Prostate gland (tissue), 2 donors: Measurements from ENCODE around the gene ANXA2R. TPM values are rescaled to one million over a fixed set of nuclear protein-coding genes. Genes with fewer than 3 reads are reported as not detected.
A peak's percentile ranks its signal among the peaks of the same experiment; 100 is the strongest.

ENCODE experiments used
- DNase-seq: peaks from one replicate; pipeline ENCODE4 v3.0.0-alpha.2; 2019; ENCODE audit warnings: low spot score
- H3K27ac ChIP-seq, 2 donors: fragments of 200-600 bp; sonication (generic); 2 replicates each; pipeline ENCODE4 v1.5.1; 2017 to 2019
- H3K27me3 ChIP-seq: fragments of 200-600 bp; sonication (generic); replicated peaks from 2 replicates; pipeline ENCODE4 v1.5.1; 2019; ENCODE audit not compliant: insufficient read depth
- H3K36me3 ChIP-seq, 2 donors: fragments of 200-600 bp; sonication (generic); 1 replicate in 1 of 2; 2 replicates in 1 of 2; pipeline versions ENCODE4 v1.5.1 to v1.8.1; 2017 to 2019
- H3K4me1 ChIP-seq: fragments of 200-600 bp; sonication (generic); replicated peaks from 2 replicates; pipeline ENCODE4 v1.5.1; 2019
- H3K4me3 ChIP-seq, 2 donors: fragments of 200-600 bp; sonication (generic); 2 replicates each; pipeline ENCODE4 v1.5.1; 2017 to 2019
- H3K9me3 ChIP-seq: fragments of 200-600 bp; sonication (generic); 2 replicates; pipeline ENCODE4 v1.5.1; 2017
- CTCF ChIP-seq, 4 experiments: fragments of 200-600 bp in 2 of 4; fragments of 450-650 bp in 2 of 4; sonication (generic) in 2 of 4; IDR thresholded peaks; 1 replicate in 3 of 4; 2 replicates in 1 of 4; pipeline ENCODE4 v1.5.1; 2016 to 2019; ENCODE audit warnings: antibody characterized with exemption in 4 of 4, mild to moderate bottlenecking in 2 of 4, moderate library complexity in 2 of 4
- POLR2A ChIP-seq: fragments of 450-650 bp; IDR thresholded peaks from one replicate; pipeline ENCODE4 v1.6.1; 2016; ENCODE audit warnings: antibody characterized with exemption, mild to moderate bottlenecking
- POLR2AphosphoS5 ChIP-seq: sonication (generic); formaldehyde crosslinking; IDR thresholded peaks from one replicate; pipeline ENCODE4 v1.6.1; 2017; ENCODE audit warnings: antibody characterized with exemption
- whole genome bisulfite sequencing: methylation state at CpG from one replicate; pipeline ENCODE4 v1.1.5; 2018; 5-methylcytosine and 5-hydroxymethylcytosine counted together
- intact Hi-C: fragments of 100-400 bp; cut with DNase I; formaldehyde crosslinking; loops from one replicate; pipeline ENCODE4 v1.14.2; 2022
- total RNA-seq, 2 donors: library from RNA; depleted of rRNA; stranded (reverse); fragments of >200 nt; gene quantifications; one replicate each; pipeline ENCODE4 v1.1.0, GENCODE V29; 2016

Gene ANXA2R
- total RNA-seq, 2 donors from 2014 or later: 4.5 to 5.3 TPM

GRCh38 chr5:43036856-43037635, 3.1 kb downstream of the ANXA2R start:
- WGBS: 58% methylated on average over 36 of the region's 36 CpGs
- no peak for TF ChIP-seq POLR2AphosphoS5
- no peak for TF ChIP-seq CTCF (IDR thresholded peaks at IDR 0.05)
- no peak for TF ChIP-seq POLR2A
- Histone ChIP-seq H3K27me3 (no peaks in the 10 kb centered on the region), H3K27ac (peak overlapping the region; percentile 47 to 98), H3K4me3 (no peak overlapping the region), H3K36me3 (no peaks in the 10 kb centered on the region), H3K4me1 (no peaks in the 10 kb centered on the region), H3K9me3 (no peaks in the 10 kb centered on the region)
- intact Hi-C loops: no loop called here
- no peak for DNase-seq

GRCh38 chr5:43036409-43036808, 3.7 kb downstream of the ANXA2R start:
- DNase-seq: no peak
- Histone ChIP-seq H3K9me3 (no peaks in the 10 kb centered on the region), H3K4me3 (no peak overlapping the region), H3K27ac (no peak overlapping the region), H3K4me1 (no peaks in the 10 kb centered on the region), H3K36me3 (no peaks in the 10 kb centered on the region), H3K27me3 (no peaks in the 10 kb centered on the region)
- WGBS: 75% methylated on average over 1 of the region's 1 CpG
- intact Hi-C loops: no loop called here
- no peak for TF ChIP-seq CTCF (IDR thresholded peaks at IDR 0.05)
- no peak for TF ChIP-seq POLR2AphosphoS5
- no peak for TF ChIP-seq POLR2A

- H3K4me3 ChIP-seq: no peak overlapping the region
- 67% methylated on average over 5 of the region's 5 CpGs for WGBS
- no peaks in the 10 kb centered on the region for H3K4me1 ChIP-seq
- H3K36me3 ChIP-seq: no peaks in the 10 kb centered on the region
- TF ChIP-seq POLR2AphosphoS5 (no peak), POLR2A (no peak), CTCF (IDR thresholded peaks at IDR 0.05) (no peak)
- H3K27ac ChIP-seq: peak overlapping the region in 1 of 2 donors; percentile 22
- no peak for DNase-seq
- no peaks in the 10 kb centered on the region for H3K27me3 ChIP-seq
- H3K9me3 ChIP-seq: no peaks in the 10 kb centered on the region
- intact Hi-C loops: no loop called here
These were observed 5.5 kb downstream of the ANXA2R start for GRCh38 chr5:43034591-43034968.

- WGBS: 61% methylated on average over 41 of the region's 41 CpGs
- Histone ChIP-seq H3K9me3 (no peaks in the 10 kb centered on the region), H3K4me1 (no peaks in the 10 kb centered on the region), H3K36me3 (no peaks in the 10 kb centered on the region), H3K4me3 (no peak overlapping the region), H3K27ac (peak overlapping the region in 1 of 2 donors; percentile 22), H3K27me3 (no peaks in the 10 kb centered on the region)
- TF ChIP-seq POLR2AphosphoS5 (no peak), POLR2A (no peak), CTCF (IDR thresholded peaks at IDR 0.05) (no peak)
- DNase-seq: no peak
- intact Hi-C loops: no loop called here
These were observed 6.1 kb downstream of the ANXA2R start for GRCh38 chr5:43033841-43034590.
